ENCODE measurements around the gene GGCX.
"Not testable (repeated sequence)": the region's sequence is repeated elsewhere in the genome, so short reads cannot be mapped to it uniquely, and the experiment has no call there.

Gene GGCX

DNA sequence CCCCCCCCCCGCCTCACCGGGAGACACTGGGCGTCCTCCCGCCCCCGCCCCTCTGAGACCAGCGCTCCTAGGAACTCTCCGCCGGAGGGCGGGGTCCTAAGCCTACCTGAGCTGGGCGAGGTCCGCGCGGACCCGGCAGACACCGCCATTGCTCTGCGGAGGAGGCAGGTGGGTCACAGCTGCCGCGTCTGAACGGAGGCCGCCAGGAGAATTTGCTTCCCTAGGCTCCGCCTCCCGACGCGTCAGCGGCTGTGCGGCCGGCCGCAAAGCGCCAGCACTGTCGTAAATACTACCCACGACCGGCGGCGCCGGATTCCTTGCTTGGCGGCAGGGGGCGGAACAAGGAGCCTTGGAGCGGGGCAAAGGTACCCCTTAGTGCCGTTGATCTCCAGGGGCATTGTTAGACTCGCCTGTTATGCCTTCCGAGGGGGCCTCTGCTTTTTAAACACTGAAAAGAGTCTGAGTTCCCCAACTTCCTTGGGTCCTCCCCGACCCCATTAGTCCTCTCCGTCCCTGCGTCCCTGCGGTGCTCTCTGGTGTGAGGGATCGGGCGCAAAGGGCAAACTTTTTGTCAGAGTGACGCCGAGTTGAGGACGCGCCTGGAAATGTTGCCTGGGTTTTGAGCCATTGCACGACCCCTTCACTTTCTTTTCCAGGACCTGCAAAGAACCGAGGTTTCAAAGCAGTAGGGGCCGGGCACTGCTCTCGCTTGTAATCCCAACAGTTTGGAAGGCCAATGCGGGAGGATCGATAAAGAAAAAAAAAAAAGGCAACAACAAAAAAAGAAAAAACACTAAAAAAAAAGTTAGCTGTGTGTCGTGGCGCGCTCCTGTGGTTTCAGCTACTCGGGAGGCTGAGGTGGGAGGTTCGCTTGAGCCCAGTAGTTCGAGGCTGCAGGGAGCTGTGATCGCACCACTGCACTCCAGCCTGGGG is at the start of gene GGCX:
GGCX (minus strand) TSS at position 214 of the 933 bp plus-strand sequence; CDS start at position 149, 65 bp downstream.
- DNase-seq (ENCODE audit: low read depth) = peak; percentile 91

DNA sequence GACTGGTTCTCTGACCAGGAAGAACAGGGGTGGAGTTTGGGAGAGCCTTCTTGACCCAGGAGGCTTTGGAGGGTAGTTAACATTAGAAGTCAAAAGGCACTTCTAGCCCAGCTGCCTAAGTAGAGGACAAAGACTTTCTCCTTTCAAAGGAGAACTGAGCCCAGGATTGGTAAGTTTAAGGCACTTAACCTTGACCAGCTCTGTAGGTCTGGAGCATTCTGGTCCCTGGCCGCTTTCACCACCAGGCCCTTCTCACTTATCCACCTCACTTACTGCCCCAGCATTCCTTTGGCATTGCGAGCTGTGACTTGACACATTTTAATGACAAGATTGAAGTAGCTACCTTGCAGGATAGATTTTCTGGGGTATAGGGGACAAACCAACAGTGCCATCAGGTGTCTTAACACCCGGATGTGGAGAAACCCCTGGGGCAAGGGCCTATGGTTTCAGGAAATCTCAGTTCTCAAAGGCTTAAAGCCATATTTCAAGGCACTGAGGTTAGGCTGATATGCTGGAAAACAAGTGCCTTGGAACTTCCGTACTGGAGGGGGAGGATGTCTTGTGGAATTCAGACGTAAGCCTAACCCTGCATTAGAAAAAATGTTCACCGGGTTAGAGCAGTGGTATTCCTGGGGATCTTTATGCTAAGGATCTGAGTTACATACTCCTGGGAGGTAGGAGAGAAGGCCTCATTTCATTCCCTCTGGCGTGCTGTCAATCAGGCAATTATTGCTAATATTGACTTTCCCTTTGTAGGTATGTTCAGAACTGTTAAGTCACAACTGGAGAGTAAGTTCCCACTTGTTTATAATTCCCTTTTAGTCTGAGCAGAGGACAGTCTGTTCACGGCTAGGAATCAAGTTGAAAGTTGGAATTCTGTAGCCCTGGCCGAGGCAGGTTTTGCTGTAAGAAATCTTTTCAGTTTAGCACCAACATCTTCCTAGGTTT is 46.2 kb upstream of the GGCX start:
- DNase-seq (ENCODE audit: low read depth) = no peak

DNA sequence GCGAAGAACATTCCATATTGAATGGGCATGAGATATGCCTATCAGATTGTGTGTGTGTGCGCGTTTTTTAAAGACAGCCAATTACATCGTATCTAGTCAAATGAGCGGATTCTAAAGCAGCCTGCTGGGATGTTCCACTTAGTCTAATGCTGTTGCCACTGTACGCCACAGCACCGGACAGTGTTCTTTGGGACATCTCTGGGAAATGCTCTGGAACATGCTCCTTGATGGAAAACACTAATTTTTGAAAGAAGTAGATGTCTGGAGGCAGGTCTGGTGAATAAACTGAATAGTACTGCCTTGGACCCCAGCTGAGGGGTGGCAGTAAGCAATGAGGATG is 44.8 kb upstream of the GGCX start:
- DNase-seq (ENCODE audit: low read depth) = no peak

DNA sequence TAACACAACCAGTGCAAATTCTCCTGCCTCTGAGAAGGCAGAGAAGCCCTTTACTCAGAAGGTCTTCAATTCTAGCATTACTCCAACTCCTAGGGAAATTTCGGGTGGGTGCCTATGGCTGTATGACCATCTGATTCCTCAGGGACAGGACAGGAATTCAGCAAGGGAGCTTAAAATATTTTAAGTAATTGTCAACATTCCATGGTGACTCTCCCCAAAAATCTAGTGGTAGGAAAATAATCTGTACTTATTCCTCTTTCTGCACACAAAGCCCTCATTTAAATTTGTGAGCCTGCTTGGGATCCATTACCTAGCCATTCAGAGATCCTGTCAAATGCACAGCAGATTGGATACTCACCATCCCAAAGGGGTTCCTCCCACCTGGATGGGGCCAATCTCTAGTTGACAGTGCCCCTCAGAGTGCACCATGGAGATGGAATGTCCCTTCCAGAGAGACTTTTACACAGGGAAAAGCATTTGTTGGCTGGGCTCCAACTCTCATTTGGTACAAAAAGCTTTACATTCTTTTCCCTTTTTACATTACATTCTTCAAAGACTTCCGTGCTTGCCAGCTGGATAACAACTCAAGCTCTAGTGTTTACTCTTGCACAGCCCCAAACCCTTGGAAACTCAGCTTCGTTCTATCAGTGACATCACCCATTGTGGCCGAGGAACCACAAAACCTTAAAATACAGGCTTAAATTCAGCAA is 44.3 kb upstream of the GGCX start:
- no peak for DNase-seq (ENCODE audit: low read depth)

DNA sequence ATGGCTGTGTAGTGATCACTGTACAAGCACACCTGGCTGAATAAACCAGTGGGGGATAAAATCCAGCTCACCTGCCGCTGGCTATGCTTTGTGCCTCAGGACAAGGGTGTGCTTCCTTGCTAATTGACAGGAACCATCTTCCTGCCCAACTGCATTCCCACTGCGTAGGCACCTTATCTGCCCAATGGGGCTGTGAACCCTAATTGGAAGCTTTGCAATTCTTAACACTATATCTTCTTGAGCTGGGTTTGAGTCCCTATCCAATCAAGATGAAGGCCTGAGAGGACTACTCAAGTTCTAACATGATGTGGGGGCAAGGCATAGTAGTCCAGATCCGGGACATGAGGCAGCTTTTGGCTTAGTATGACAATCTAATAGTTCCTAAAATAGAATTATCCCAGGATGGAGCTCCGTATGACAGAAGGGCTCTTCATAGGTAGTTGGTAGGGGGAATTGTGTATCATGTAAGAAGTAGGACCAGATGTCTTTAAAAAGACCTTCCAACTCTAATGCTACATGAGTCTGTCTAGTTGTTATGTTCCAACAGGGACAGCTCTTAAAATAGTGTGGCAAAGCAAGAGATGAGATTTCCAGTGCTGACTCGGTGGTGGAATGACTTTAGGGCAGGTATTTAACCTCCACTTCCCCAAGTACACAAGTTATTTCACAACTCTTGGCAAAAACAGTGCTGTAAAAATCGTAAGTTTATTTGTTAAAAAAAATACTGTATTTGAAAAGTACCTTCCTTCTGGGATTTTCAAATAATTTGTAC is 43.5 kb upstream of the GGCX start:
- DNase-seq (ENCODE audit: low read depth) = no peak

DNA sequence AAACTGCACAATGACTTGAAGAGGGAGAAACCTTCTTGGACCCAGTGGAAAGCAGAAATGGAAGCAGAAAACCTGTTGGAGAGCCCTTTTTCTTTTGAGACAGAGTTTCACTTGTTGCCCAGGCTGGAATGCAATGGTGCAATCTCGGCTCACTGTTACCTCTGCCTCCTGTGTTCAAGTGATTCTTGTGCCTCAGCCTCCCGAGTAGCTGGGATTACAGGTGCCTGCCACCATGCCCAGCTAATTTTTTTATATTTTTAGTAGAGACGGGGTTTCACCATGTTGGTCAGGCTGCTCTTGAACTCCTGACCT is 42.8 kb upstream of the GGCX start:
- not testable (repeated sequence) for DNase-seq (ENCODE audit: low read depth)

DNA sequence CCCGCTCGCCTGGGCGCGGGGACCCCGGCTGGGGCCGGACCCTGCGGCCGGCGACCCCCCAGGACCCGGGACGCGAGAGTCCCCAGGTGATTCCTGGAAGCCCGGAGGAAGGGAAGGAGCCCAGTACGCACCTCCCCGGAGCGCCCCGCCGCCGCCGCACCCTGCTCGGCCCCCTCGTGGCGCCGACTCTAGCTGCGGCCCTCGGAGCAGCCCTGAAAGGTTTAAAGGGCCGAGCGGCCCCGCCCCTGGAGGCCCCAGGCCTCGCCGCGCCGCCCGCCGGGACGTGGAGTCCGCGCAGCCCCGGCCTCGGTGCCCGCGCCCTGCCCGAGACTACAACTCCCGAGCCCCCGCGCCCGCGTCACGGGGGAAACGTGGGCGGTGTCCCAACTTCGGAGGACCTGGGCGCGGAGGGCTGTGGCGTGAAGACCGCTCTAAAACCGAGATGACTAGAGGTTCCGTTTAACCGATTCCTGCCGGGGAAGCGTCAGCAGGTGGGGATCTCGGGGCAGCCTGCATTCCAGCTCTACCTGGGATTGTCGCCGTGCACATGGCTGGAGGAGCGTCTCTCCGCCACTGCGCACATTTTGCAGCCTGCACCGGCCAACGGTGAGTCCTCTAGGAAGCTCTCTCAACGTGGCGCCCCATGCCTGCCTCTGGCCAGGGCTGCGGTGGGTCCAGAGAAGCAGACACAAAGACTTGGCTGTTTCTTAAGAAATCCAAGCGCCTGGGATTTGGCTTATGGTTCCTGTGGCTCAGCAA is 41.4 kb upstream of the GGCX start, which contains the start of gene TMEM150A:
TMEM150A (minus strand) TSS at position 223 of the 759 bp plus-strand sequence. CDS start 750 bp downstream, outside the sequence.
- peak; percentile 78 for DNase-seq (ENCODE audit: low read depth)

DNA sequence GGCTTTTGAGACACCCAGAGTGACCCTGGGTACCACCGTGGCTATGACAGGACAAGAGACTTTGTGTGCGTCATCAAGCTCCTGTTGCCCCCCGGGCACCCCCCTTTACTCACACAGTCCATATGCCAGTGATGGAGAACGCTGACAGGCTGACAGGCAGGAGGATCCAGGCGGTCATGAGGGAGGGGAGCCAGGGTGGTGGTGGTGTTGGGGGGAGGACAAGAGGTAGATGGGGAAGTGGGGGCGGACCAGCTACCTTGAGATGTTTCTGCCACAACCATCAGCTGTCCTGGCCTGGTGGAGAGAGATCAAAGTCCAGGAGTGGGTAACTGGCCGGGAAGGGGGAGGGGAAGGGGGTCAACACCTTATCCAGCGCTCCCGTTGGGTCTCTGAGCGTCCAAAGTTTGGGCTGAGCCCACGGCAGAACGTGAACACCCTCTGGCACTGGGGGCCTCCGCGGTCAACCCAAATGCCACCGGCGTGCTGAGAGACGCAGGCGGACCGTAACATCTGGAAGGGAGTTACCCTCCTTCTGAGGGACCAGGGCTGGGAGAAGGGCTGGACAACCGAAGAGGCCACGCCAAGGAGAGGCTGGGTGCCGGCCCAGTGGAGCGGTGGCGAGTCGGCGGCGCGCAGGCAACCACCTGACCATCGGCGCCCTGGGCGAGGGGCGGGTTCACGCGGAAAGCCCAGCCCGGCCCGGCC is 40.6 kb upstream of the GGCX start:
- no peak for DNase-seq (ENCODE audit: low read depth)

DNA sequence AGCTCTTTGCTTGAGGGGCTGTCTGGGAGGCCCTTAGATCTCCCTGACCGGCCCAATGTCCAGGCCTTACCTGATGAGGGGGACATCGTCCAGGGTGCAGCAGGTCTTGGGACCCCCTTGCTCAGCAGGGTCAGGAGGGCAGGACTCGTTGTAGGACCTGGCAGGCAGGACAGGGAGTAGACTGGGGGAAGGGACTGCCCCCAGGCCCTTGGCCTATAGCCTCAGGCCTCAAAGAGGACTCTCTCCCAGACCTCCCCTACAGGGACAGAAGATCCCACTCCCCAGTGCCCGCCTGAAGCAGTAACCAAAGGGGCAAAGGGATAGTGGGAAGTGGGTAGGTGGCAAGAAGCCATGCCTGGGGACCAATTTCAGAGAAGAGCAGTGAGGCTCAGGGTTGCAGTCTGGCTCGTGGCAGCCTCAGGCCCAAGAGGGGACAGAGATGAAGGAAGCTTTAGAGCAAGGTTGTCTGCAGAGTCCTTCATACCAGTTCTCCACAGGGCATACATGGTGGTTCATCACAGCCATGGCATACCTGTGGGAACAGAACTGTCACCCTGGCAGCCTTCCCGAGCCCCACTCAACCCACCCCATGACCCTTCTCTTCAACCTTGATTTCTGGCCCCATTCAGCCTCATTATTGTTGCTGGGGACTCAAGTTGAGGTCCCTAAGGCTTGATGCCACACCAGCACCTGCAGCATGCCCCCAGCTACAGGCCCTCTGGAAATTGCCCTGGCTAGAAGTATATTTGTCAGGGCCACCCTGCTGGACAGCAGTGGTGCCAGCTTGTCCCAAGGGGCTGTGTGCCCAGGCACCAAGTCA is 39.9 kb upstream of the GGCX start:
- DNase-seq (ENCODE audit: low read depth) = no peak

DNA sequence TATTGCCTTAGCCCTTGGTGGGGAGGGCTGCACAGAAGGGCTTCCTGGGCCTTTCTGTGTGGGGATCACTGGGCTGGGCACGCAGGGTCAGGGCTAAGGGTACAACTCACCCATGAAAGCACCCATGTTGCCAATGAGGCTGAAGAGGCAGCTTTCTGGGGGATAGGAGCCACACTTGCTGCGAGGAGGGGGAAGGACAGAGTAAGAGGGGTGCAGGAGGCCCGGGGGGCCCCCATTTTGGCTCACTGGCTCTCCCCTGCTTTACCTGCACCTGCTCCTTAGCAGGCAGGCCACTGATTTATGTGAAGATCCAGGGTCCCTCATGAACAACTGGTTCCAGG is 38.9 kb upstream of the GGCX start:
- no peak for DNase-seq (ENCODE audit: low read depth)

DNA sequence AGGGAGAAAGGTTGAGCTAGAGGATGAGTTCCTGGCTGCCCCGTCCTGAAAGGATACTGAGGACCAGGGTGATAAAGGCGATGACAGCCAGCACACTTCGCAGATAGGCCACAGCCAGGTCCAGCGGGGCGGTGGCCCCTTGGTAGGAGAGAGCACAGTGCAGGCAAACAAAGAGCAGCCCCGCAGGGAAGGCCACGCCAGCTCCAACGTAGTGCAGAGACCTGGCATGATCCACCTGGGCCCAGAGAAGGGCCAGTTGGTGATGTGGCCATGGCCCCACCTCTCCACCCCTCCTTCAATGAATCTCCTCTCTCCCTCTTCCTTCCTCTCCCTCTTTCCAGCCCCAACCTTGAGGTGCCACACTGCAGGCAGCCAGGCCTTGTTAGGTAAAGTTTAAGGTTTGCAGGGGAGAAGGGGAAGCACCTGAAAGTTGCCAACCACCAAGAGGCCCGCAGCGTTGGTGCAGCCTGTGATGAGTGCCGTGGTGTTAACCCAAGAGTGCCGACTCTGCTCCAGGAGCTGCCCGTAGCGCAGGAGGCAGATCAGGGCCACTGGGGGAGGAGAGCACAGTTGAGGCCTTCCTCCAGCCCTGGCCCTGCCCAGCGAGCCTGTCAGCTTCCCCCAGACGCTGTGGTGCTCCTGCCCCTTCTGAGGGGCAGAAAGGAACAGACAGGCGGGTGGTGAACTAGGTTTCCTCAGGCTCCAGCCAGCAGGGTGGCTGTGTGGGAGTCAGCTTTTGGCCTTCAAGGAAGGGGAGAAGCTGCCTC is 38.4 kb upstream of the GGCX start:
- no peak for DNase-seq (ENCODE audit: low read depth)

DNA sequence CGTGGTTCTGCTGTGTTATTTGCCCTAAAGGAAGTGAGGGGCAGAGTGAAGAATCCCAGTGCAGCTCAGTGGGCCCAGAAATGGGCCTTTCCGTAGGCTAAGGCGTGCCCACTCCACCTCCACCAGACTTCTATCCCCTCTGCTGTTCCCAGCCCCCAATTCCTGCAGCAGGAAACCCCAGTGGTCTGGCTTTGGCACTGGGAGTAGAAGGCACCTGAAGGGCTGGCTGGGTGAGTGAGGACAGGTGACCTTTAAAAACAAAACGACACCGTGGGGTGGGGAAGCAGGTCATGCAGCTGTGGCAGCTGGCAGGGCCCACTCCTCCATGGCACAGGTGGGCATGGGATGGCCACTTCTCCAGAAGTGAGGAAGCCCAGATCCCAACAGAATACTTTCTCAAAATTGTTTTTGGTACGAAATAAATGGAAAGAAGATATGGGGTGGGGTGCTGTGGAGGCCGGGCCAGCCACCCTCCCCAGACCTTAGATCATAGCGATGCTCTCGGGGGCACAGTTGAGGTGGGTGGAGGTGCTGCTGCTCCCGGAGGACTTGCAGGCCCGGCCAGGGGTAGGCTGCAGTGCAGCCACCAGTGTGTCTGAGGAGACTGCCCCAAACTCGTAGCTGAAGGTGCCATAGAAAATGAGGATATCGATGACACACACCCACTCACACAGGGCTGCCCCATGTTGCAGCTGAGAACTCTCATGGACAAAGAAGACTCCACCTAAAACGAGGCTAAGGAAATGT is 37.5 kb upstream of the GGCX start:
- DNase-seq (ENCODE audit: low read depth) = no peak

DNA sequence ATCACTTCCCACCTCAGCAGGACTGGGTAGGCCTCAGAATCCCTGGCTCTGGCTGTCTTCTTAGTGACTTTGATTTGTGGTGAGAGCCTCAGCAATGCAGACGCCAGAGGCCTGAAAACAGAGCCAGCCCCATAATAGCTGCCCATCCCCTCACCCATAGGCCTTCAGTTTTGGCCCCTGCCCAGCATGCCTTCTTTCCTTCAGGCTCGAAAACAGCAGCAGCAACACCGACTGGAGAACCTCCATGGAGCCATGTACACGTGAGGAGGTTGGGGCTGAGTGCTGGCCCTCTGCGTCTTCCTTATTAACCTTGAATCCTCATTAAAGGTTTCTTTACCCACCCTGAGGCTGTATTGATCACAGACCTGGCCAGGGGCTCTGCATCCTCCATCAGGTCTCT is 35.9 kb upstream of the GGCX start:
- no peak for DNase-seq (ENCODE audit: low read depth)

DNA sequence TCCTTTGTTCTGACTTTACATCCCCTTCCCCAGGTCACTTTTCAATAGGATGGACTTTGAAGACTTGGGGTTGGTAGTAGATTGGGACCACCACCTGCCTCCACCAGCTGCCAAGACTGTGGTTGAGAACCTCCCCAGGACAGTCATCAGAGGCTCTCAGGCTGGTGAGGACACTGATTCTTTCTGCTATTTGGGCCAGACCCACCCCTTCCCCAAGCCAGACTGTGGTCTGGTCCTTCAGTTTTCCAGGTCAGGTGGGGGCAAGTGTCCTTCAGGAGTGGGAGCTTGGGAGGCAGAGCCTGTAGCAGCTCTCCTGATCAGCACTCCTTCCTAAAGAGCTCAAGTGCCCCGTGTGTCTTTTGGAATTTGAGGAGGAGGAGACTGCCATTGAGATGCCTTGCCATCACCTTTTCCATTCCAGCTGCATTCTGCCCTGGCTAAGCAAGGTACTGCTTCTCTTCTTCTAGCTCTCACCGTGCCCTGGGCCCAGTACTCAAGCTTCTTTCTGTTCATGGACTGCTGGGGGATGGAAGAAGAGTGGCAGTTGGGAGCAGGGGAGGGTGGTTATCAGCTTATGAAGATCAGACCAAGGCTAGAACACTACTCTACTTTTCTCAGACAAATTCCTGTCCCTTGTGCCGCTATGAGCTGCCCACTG is 35.3 kb upstream of the GGCX start:
- DNase-seq (ENCODE audit: low read depth) = no peak

DNA sequence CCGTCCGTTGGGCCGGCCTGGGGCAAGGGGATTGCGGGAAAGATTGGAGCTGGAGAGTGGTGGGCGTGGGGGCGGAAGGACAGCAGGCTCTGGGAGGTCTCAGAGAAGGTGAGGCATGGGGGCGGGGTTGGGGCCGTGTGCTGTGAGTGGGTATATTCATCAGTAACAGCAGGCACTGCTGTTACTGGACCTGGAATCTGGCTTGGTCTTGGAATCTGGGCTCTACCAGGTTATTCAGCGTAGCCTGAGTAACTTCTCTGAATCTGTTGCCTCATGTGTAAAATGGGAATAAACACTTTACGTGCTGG is 34.7 kb upstream of the GGCX start:
- no peak for DNase-seq (ENCODE audit: low read depth)

DNA sequence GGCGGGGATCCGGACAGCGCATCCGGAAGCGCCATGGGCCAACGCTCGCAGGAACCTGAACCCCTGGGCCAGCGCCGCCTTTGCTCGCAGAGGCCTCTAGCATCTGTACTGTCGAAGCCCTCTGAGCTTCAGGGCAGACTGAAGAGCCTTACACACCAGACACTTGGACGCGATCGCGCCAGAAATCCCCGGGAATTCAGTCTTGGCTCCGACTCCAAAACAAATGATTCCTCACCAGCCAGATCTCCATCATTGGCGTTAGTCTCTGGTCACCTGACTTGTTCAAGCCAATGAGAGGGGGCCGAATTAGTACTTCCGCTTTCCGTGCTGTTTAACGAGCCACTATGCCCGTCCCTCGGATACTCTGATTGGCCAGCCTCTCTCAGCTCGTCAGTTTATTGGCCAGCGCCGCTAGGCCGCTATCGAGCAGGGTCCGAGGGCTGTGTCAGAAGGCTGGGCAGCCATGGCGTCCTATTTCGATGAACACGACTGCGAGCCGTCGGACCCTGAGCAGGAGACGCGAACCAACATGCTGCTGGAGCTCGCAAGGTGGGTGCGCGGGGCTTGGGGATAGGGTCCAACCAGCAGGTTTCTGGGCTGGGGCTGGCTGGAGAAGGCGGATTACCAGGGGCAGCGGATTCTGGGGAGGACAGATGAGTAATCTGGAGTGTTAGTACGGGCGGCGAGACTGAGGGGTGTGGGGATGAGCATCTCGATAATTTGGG is 34.2 kb upstream of the GGCX start, which contains the start of gene RNF181:
RNF181 (plus strand) TSS at position 445 of the 725 bp plus-strand sequence; CDS start at position 464, 19 bp downstream.
- DNase-seq (ENCODE audit: low read depth) = peak; percentile 89

Data from T-helper 22 cell (primary cell).